H7 (cell line): ENCODE measurements around the gene DYSF. TPM values are rescaled to one million over a fixed set of nuclear protein-coding genes. Genes with fewer than 3 reads are reported as not detected.

Source experiments
- DNase-seq: peaks from one replicate; pipeline ENCODE4 v3.0.0; 2012
- H3K27me3 ChIP-seq: 2 replicates; pipeline ENCODE4 v1.6.0; 2011; ENCODE audit warnings: mild to moderate bottlenecking, low read length; ENCODE audit not compliant: control insufficient read depth, insufficient read depth
- H3K36me3 ChIP-seq: replicated peaks from 2 replicates; pipeline ENCODE4 v1.5.1; 2011; ENCODE audit warnings: low read length; ENCODE audit not compliant: control insufficient read depth, insufficient read depth
- H3K4me3 ChIP-seq: 2 replicates; pipeline ENCODE4 v1.5.1; 2011; ENCODE audit warnings: low read depth, mild to moderate bottlenecking, control low read depth, low read length, moderate library complexity; ENCODE audit not compliant: insufficient read depth
- total RNA-seq: library from RNA; depleted of rRNA; stranded (reverse); fragments of >200 nt; shearing (Covaris generic); gene quantifications from 2 replicates; pipeline ENCODE4 v1.2.3, GENCODE V29; 2014

Gene DYSF
- total RNA-seq, 1 experiment from 2014 or later, result 7.4 TPM

GRCh38 chr2:71609029-71609428 lies 155.7 kb downstream of the DYSF start:
- H3K36me3 ChIP-seq, result no peaks in the 10 kb centered on the region
- no peak overlapping the region for H3K4me3 ChIP-seq
- peak; percentile 13 for DNase-seq
- no peaks in the 10 kb centered on the region for H3K27me3 ChIP-seq

- Histone ChIP-seq H3K36me3 (no peaks in the 10 kb centered on the region), H3K4me3 (no peak overlapping the region), H3K27me3 (no peaks in the 10 kb centered on the region)
- peak; percentile 4 for DNase-seq
Observed at GRCh38 chr2:71609441-71609840, 156.1 kb downstream of the DYSF start.

GRCh38 chr2:71609958-71610357 lies 156.6 kb downstream of the DYSF start:
- DNase-seq, result peak; percentile 18
- H3K27me3 ChIP-seq, result no peaks in the 10 kb centered on the region
- no peak overlapping the region for H3K4me3 ChIP-seq
- H3K36me3 ChIP-seq, result no peaks in the 10 kb centered on the region

- DNase-seq, result peak; percentile 18
- Histone ChIP-seq H3K36me3 (no peaks in the 10 kb centered on the region), H3K27me3 (no peaks in the 10 kb centered on the region), H3K4me3 (no peak overlapping the region)
Observed at GRCh38 chr2:71610671-71611070, 157.3 kb downstream of the DYSF start.

- DNase-seq, result peak; percentile 21
- Histone ChIP-seq H3K36me3 (no peaks in the 10 kb centered on the region), H3K4me3 (no peak overlapping the region), H3K27me3 (no peaks in the 10 kb centered on the region)
Observed at GRCh38 chr2:71611247-71611646, 157.9 kb downstream of the DYSF start.

GRCh38 chr2:71611781-71612527 lies 158.6 kb downstream of the DYSF start:
- peak; percentile 23 for DNase-seq
- no peaks in the 10 kb centered on the region for H3K27me3 ChIP-seq
- H3K36me3 ChIP-seq, result no peaks in the 10 kb centered on the region
- no peak overlapping the region for H3K4me3 ChIP-seq

- H3K4me3 ChIP-seq, result no peak overlapping the region
- DNase-seq, result peak; percentile 23
- H3K36me3 ChIP-seq, result no peaks in the 10 kb centered on the region
- no peaks in the 10 kb centered on the region for H3K27me3 ChIP-seq
Observed at GRCh38 chr2:71612581-71613402, 159.4 kb downstream of the DYSF start.

- no peak for DNase-seq
Observed at GRCh38 chr2:71613403-71613952, 160.1 kb downstream of the DYSF start.

GRCh38 chr2:71613953-71614925 lies 160.9 kb downstream of the DYSF start:
- peak; percentile 23 for DNase-seq
- H3K27me3 ChIP-seq, result no peaks in the 10 kb centered on the region

More at GRCh38 chr2:71613403-71613952, 160.1 kb downstream of the DYSF start:
- no peaks in the 10 kb centered on the region for H3K36me3 ChIP-seq
- H3K4me3 ChIP-seq, result no peak overlapping the region
- H3K27me3 ChIP-seq, result no peaks in the 10 kb centered on the region

GRCh38 chr2:71614976-71615766 lies 161.8 kb downstream of the DYSF start:
- peak; percentile 45 for DNase-seq
- no peaks in the 10 kb centered on the region for H3K27me3 ChIP-seq
- no peaks in the 10 kb centered on the region for H3K36me3 ChIP-seq
- no peak overlapping the region for H3K4me3 ChIP-seq

More at GRCh38 chr2:71613953-71614925, 160.9 kb downstream of the DYSF start:
- no peaks in the 10 kb centered on the region for H3K36me3 ChIP-seq
- H3K4me3 ChIP-seq, result no peak overlapping the region

GRCh38 chr2:71615767-71616730 lies 162.7 kb downstream of the DYSF start:
- Histone ChIP-seq H3K4me3 (no peak overlapping the region), H3K36me3 (no peaks in the 10 kb centered on the region), H3K27me3 (no peaks in the 10 kb centered on the region)
- no peak for DNase-seq

- Histone ChIP-seq H3K27me3 (no peaks in the 10 kb centered on the region), H3K36me3 (no peaks in the 10 kb centered on the region), H3K4me3 (no peak overlapping the region)
- no peak for DNase-seq
Observed at GRCh38 chr2:71617266-71617665, 163.9 kb downstream of the DYSF start.
